HepG2 (cell line): ENCODE results near the gene FAM83F. TPM values are rescaled to one million over a fixed set of nuclear protein-coding genes. Genes with fewer than 3 reads are reported as not detected.

Source experiments
- BRCA1 ChIP-seq: sonication (generic); formaldehyde crosslinking; IDR thresholded peaks from 2 replicates; pipeline ENCODE4 v1.4.0; 2020; ENCODE audit warnings: missing genetic modification reagents
- GATAD2A ChIP-seq: IDR thresholded peaks from 2 replicates; pipeline ENCODE4 v1.6.1; 2016
- KLF16 ChIP-seq, 2 experiments: sonication (generic) in 1 of 2; formaldehyde crosslinking in 1 of 2; IDR thresholded peaks; 2 replicates each; pipeline versions ENCODE4 v1.6.1 to v1.8.0; 2016 to 2023; ENCODE audit warnings: missing genetic modification reagents in 2 of 2, missing compliant biosample characterization in 1 of 2
- KLF9 ChIP-seq: IDR thresholded peaks from 2 replicates; pipeline ENCODE4 v1.6.1; 2016; ENCODE audit warnings: low read depth
- NFATC3 ChIP-seq: sonication (generic); formaldehyde crosslinking; IDR thresholded peaks from 2 replicates; pipeline ENCODE4 v1.5.1; 2020; ENCODE audit warnings: mild to moderate bottlenecking, missing genetic modification reagents
- ONECUT2 ChIP-seq: sonication (generic); formaldehyde crosslinking; IDR thresholded peaks from 2 replicates; pipeline ENCODE4 v1.4.0; 2020; ENCODE audit warnings: missing genetic modification reagents
- SMC3 ChIP-seq: IDR thresholded peaks from 2 replicates; pipeline ENCODE4 v1.6.1; 2011; ENCODE audit warnings: low read length, improper control_type of control experiment
- SP4 ChIP-seq: sonication (generic); formaldehyde crosslinking; IDR thresholded peaks from 2 replicates; pipeline ENCODE4 v1.8.1; 2023; ENCODE audit warnings: mild to moderate bottlenecking, missing genetic modification reagents
- SYNCRIP ChIP-seq: fragments of 200-400 bp; formaldehyde crosslinking; IDR thresholded peaks from 2 replicates; pipeline ENCODE4 v1.6.1; 2018; ENCODE audit warnings: mild to moderate bottlenecking, low read depth, low read length; ENCODE audit not compliant: insufficient read depth
- TRIM24 ChIP-seq: sonication (generic); formaldehyde crosslinking; IDR thresholded peaks from 2 replicates; pipeline ENCODE4 v1.8.0; 2022; ENCODE audit warnings: mild to moderate bottlenecking, missing genetic modification reagents
- ZMAT3 ChIP-seq: sonication (generic); formaldehyde crosslinking; conservative IDR thresholded peaks from 2 replicates; pipeline ENCODE4 v1.7.0; 2021; ENCODE audit warnings: missing genetic modification reagents
- ZNF160 ChIP-seq: sonication (generic); formaldehyde crosslinking; IDR thresholded peaks from 2 replicates; pipeline ENCODE4 v1.8.0; 2022; ENCODE audit warnings: mild to moderate bottlenecking, inconsistent platforms, missing genetic modification reagents
- ZNF292 ChIP-seq: sonication (generic); formaldehyde crosslinking; IDR thresholded peaks from 2 replicates; pipeline ENCODE4 v1.8.1; 2022; ENCODE audit warnings: mild to moderate bottlenecking, low read depth, missing genetic modification reagents, borderline replicate concordance
- ZNF34 ChIP-seq: sonication (generic); formaldehyde crosslinking; IDR thresholded peaks from 2 replicates; pipeline ENCODE4 v1.4.0; 2020; ENCODE audit warnings: mild to moderate bottlenecking, missing genetic modification reagents, borderline replicate concordance
- ZNF549 ChIP-seq: sonication (generic); formaldehyde crosslinking; IDR thresholded peaks from 2 replicates; pipeline ENCODE4 v1.5.0; 2020; ENCODE audit warnings: missing genetic modification reagents
- ZNF672 ChIP-seq: sonication (generic); formaldehyde crosslinking; IDR thresholded peaks from 2 replicates; pipeline ENCODE4 v1.8.1; 2022; ENCODE audit warnings: missing genetic modification reagents
- ZSCAN29 ChIP-seq: sonication (generic); formaldehyde crosslinking; conservative IDR thresholded peaks from 2 replicates; pipeline ENCODE4 v1.4.0; 2020; ENCODE audit warnings: mild to moderate bottlenecking, missing genetic modification reagents
- polyA plus RNA-seq, 8 experiments: library from polyadenylated mRNA; depleted of rRNA in 3 of 8; stranded (reverse) in 7 of 8; unstranded in 1 of 8; fragments of >200 nt; fragmentation: Illumina TruSeq in 4 of 8; extraction: Trizol in 4 of 8; gene quantifications; 2 replicates each; pipeline versions ENCODE4 v1.2.1 to v1.2.3, GENCODE V29; 2011 to 2016; ENCODE audit warnings: low read depth in 4 of 8, missing spikeins in 1 of 8, mixed read lengths in 1 of 8; ENCODE audit not compliant: insufficient read depth in 1 of 8
- total RNA-seq, 5 experiments: library from RNA; depleted of rRNA; stranded (reverse); fragments of >200 nt; fragmentation: Illumina TruSeq; extraction: Trizol; gene quantifications; 2 replicates each; pipeline ENCODE4 v1.2.3, GENCODE V29; 2016; ENCODE audit warnings: low read depth in 1 of 5
- TF ChIP-seq, protein P1 (sequence below): sonication (generic); formaldehyde crosslinking; IDR thresholded peaks from 2 replicates; pipeline ENCODE4 v1.5.0; 2020; ENCODE audit warnings: missing genetic modification reagents
- TF ChIP-seq, protein P2 (sequence below): sonication (generic); formaldehyde crosslinking; IDR thresholded peaks from 2 replicates; pipeline ENCODE4 v1.8.1; 2023; ENCODE audit warnings: missing genetic modification reagents, mild to moderate bottlenecking, borderline replicate concordance
- TF ChIP-seq, protein P3 (sequence below): sonication (generic); formaldehyde crosslinking; IDR thresholded peaks from 2 replicates; pipeline ENCODE4 v1.5.0; 2020; ENCODE audit warnings: missing genetic modification reagents, mild to moderate bottlenecking, borderline replicate concordance
- TF ChIP-seq, protein P4 (sequence below): fragments of 450-650 bp; IDR thresholded peaks from 2 replicates; pipeline ENCODE4 v1.6.1; 2016
- TF ChIP-seq, protein P5 (sequence below): sonication (generic); formaldehyde crosslinking; IDR thresholded peaks from 2 replicates; pipeline ENCODE4 v1.5.1; 2020; ENCODE audit warnings: missing genetic modification reagents, mild to moderate bottlenecking, borderline replicate concordance
- TF ChIP-seq, protein P6 (sequence below): sonication (generic); formaldehyde crosslinking; IDR thresholded peaks from 2 replicates; pipeline ENCODE4 v1.4.0; 2020; ENCODE audit warnings: mild to moderate bottlenecking, missing genetic modification reagents

FAM83F gene
- total and polyA plus RNA-seq, 2 of the 13 experiments (the other 11 are each of a cell fraction or from before 2014, with no cell fraction given): not detected

DNA sequence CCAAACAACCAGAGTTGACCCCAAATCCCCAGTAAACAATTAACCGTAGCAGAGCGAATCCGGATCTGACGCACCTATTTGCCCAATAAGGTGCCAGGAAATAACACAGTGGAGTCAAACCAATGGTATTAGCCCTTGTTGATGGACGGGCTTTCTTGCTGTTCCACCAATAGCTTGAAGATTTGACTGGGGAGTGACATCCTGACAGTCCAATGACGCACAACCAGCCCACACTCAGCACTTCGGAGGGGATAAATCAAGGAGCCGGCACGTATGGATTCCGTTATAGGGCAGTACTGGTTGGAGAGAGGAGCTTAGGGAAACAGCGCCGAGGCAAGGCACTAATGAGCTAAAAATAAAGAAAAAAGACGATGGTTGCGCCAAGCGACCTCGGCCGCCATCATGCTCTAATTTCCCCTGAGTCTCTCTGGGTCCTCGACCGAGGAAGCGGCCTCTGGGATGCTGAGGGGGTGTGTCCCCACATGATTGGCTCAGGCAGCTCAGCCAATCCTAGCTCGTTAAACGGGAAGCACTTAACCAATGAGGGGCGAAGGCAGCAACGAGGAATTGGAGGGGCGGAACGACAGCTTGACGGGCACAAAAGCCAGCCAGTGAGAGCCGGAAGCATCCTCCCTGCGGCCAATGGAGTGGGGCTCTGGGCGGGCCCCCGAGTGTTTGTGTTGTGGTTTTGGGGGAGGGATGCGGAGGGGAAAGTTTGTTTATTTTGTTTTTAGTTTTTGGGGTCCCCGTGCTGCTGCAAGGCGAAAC, 49.5 kb downstream of the FAM83F start (continued):
- no peak for TF ChIP-seq ZSCAN29 (CRISPR knock-in tag)
- no peak for TF ChIP-seq SMC3
- no peak for TF ChIP-seq ZNF34 (CRISPR knock-in tag)
- no peak for TF ChIP-seq ONECUT2 (CRISPR knock-in tag)
- TF ChIP-seq, protein P1, sequence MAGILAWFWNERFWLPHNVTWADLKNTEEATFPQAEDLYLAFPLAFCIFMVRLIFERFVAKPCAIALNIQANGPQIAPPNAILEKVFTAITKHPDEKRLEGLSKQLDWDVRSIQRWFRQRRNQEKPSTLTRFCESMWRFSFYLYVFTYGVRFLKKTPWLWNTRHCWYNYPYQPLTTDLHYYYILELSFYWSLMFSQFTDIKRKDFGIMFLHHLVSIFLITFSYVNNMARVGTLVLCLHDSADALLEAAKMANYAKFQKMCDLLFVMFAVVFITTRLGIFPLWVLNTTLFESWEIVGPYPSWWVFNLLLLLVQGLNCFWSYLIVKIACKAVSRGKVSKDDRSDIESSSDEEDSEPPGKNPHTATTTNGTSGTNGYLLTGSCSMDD (CRISPR knock-in tag): no peak
- no peak for TF ChIP-seq BRCA1 (CRISPR knock-in tag)
- no peak for TF ChIP-seq ZMAT3 (CRISPR knock-in tag)
- TF ChIP-seq ZNF160 (CRISPR knock-in tag): no peak
- TF ChIP-seq, protein P2, sequence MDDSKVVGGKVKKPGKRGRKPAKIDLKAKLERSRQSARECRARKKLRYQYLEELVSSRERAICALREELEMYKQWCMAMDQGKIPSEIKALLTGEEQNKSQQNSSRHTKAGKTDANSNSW (CRISPR knock-in tag): no peak
- TF ChIP-seq SP4 (CRISPR knock-in tag): peak; percentile 82
- TF ChIP-seq TRIM24 (CRISPR knock-in tag): no peak
- TF ChIP-seq KLF16 (CRISPR knock-in tag; IDR thresholded peaks at IDR 0.05): peak in 1 of 2 experiments; percentile 39; a peak in 1 of 4 replicates
- TF ChIP-seq, protein P3, sequence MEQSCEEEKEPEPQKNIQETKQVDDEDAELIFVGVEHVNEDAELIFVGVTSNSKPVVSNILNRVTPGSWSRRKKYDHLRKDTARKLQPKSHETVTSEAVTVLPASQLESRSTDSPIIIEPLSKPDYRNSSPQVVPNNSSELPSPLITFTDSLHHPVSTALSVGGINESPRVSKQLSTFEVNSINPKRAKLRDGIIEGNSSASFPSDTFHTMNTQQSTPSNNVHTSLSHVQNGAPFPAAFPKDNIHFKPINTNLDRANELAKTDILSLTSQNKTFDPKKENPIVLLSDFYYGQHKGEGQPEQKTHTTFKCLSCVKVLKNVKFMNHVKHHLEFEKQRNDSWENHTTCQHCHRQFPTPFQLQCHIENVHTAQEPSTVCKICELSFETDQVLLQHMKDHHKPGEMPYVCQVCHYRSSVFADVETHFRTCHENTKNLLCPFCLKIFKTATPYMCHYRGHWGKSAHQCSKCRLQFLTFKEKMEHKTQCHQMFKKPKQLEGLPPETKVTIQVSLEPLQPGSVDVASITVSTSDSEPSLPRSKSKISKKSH (CRISPR knock-in tag): 0 out of 2 replicates have a peak, but pooled peaks have one; percentile 42
- TF ChIP-seq ZNF292 (CRISPR knock-in tag): no peak
- TF ChIP-seq, protein P4, sequence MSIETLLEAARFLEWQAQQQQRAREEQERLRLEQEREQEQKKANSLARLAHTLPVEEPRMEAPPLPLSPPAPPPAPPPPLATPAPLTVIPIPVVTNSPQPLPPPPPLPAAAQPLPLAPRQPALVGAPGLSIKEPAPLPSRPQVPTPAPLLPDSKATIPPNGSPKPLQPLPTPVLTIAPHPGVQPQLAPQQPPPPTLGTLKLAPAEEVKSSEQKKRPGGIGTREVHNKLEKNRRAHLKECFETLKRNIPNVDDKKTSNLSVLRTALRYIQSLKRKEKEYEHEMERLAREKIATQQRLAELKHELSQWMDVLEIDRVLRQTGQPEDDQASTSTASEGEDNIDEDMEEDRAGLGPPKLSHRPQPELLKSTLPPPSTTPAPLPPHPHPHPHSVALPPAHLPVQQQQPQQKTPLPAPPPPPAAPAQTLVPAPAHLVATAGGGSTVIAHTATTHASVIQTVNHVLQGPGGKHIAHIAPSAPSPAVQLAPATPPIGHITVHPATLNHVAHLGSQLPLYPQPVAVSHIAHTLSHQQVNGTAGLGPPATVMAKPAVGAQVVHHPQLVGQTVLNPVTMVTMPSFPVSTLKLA: peak; percentile 39
- TF ChIP-seq SYNCRIP: no peak
- no peak for TF ChIP-seq NFATC3 (CRISPR knock-in tag)
- TF ChIP-seq KLF9: no peak
- no peak; the same call in 1 of the 2 replicates for TF ChIP-seq GATAD2A (CRISPR knock-in tag)
- TF ChIP-seq, protein P5, sequence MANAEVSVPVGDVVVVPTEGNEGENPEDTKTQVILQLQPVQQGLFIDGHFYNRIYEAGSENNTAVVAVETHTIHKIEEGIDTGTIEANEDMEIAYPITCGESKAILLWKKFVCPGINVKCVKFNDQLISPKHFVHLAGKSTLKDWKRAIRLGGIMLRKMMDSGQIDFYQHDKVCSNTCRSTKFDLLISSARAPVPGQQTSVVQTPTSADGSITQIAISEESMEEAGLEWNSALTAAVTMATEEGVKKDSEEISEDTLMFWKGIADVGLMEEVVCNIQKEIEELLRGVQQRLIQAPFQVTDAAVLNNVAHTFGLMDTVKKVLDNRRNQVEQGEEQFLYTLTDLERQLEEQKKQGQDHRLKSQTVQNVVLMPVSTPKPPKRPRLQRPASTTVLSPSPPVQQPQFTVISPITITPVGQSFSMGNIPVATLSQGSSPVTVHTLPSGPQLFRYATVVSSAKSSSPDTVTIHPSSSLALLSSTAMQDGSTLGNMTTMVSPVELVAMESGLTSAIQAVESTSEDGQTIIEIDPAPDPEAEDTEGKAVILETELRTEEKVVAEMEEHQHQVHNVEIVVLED: peak; percentile 42; the same call in 1 of the 2 replicates
- no peak for TF ChIP-seq ZNF672 (CRISPR knock-in tag)
- TF ChIP-seq ZNF549 (CRISPR knock-in tag): no peak
- TF ChIP-seq, protein P6, sequence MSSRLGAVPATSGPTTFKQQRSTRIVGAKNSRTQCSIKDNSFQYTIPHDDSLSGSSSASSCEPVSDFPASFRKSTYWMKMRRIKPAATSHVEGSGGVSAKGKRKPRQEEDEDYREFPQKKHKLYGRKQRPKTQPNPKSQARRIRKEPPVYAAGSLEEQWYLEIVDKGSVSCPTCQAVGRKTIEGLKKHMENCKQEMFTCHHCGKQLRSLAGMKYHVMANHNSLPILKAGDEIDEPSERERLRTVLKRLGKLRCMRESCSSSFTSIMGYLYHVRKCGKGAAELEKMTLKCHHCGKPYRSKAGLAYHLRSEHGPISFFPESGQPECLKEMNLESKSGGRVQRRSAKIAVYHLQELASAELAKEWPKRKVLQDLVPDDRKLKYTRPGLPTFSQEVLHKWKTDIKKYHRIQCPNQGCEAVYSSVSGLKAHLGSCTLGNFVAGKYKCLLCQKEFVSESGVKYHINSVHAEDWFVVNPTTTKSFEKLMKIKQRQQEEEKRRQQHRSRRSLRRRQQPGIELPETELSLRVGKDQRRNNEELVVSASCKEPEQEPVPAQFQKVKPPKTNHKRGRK (CRISPR knock-in tag): no peak
